ENCODE results near the gene NELL1.

Gene NELL1

GRCh38 chr11:21429401-21429800, 760.0 kb downstream of the NELL1 start:
- no peak for DNase-seq (ENCODE audit: low read depth)
- H3K4me3 ChIP-seq (ENCODE audit: low read length) = no peak overlapping the region
- no peak for TF ChIP-seq CTCF (conservative IDR thresholded peaks at IDR 0.05; ENCODE audit: low read depth, low read length)

- H3K4me3 ChIP-seq (ENCODE audit: low read length) = no peak overlapping the region
- no peak for DNase-seq (ENCODE audit: low read depth)
- TF ChIP-seq CTCF (conservative IDR thresholded peaks at IDR 0.05; ENCODE audit: low read depth, low read length) = no peak
These were observed 761.2 kb downstream of the NELL1 start for GRCh38 chr11:21430537-21430936.

- H3K4me3 ChIP-seq (ENCODE audit: low read length) = no peak overlapping the region
- no peak for DNase-seq (ENCODE audit: low read depth)
- TF ChIP-seq CTCF (conservative IDR thresholded peaks at IDR 0.05; ENCODE audit: low read depth, low read length) = no peak
These were observed 777.7 kb downstream of the NELL1 start for GRCh38 chr11:21446939-21447590.

GRCh38 chr11:21447871-21448270, 778.5 kb downstream of the NELL1 start:
- no peak for TF ChIP-seq CTCF (conservative IDR thresholded peaks at IDR 0.05; ENCODE audit: low read depth, low read length)
- DNase-seq (ENCODE audit: low read depth) = no peak
- no peak overlapping the region for H3K4me3 ChIP-seq (ENCODE audit: low read length)

GRCh38 chr11:21456186-21456585, 786.8 kb downstream of the NELL1 start:
- TF ChIP-seq CTCF (conservative IDR thresholded peaks at IDR 0.05; ENCODE audit: low read depth, low read length) = no peak
- no peak for DNase-seq (ENCODE audit: low read depth)
- H3K4me3 ChIP-seq (ENCODE audit: low read length) = no peak overlapping the region

- no peak for TF ChIP-seq CTCF (conservative IDR thresholded peaks at IDR 0.05; ENCODE audit: low read depth, low read length)
- no peak overlapping the region for H3K4me3 ChIP-seq (ENCODE audit: low read length)
- DNase-seq (ENCODE audit: low read depth) = peak; percentile 48
These were observed 790.7 kb downstream of the NELL1 start for GRCh38 chr11:21460082-21460481.

- no peak overlapping the region for H3K4me3 ChIP-seq (ENCODE audit: low read length)
- DNase-seq (ENCODE audit: low read depth) = no peak
- TF ChIP-seq CTCF (conservative IDR thresholded peaks at IDR 0.05; ENCODE audit: low read depth, low read length) = no peak
These were observed 792.3 kb downstream of the NELL1 start for GRCh38 chr11:21461701-21462100.

All from retinal pigment epithelial cell (primary cell).